Adrenal gland (tissue), 5 donors: ENCODE results near the gene MTMR12.

Experiments used
- POLR2A ChIP-seq, 2 donors: fragments of 450-650 bp; IDR thresholded peaks; one replicate each; pipeline ENCODE4 v1.6.1; 2017; ENCODE audit warnings: antibody characterized with exemption in 2 of 2, mild to moderate bottlenecking in 2 of 2, moderate library complexity in 1 of 2
- TF ChIP-seq, protein P1 (sequence below), 6 experiments: fragments of 450-650 bp in 4 of 6; fragments of 200-600 bp in 2 of 6; sonication (generic) in 1 of 6; IDR thresholded peaks; 1 replicate in 5 of 6; 2 replicates in 1 of 6; pipeline versions ENCODE4 v1.5.1 to v1.8.0; 2016 to 2021; ENCODE audit warnings: antibody characterized with exemption in 6 of 6, mild to moderate bottlenecking in 2 of 6, moderate library complexity in 1 of 6
- donor health status: DM: no; HTN: no; CAD: no.

DNA sequence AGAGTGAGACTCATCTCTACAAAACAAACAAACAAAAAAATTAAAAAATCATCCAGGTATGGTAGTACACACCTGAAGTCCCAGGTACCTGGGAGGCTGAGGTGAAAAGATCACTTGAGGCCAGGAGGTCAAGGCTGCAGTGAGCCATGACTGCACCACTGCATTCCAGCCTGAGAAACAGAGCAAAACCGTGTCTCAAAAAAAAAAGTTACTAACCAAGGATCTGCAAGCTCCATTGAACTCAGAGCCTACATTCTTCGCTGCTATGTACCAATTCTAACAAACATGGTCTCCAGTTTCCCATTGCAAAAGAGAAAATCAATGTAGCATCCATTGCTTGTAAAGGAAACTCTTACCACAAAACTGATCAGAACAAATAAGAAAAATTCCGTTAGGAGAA, 33.5 kb downstream of the MTMR12 start:
- TF ChIP-seq, protein P1, sequence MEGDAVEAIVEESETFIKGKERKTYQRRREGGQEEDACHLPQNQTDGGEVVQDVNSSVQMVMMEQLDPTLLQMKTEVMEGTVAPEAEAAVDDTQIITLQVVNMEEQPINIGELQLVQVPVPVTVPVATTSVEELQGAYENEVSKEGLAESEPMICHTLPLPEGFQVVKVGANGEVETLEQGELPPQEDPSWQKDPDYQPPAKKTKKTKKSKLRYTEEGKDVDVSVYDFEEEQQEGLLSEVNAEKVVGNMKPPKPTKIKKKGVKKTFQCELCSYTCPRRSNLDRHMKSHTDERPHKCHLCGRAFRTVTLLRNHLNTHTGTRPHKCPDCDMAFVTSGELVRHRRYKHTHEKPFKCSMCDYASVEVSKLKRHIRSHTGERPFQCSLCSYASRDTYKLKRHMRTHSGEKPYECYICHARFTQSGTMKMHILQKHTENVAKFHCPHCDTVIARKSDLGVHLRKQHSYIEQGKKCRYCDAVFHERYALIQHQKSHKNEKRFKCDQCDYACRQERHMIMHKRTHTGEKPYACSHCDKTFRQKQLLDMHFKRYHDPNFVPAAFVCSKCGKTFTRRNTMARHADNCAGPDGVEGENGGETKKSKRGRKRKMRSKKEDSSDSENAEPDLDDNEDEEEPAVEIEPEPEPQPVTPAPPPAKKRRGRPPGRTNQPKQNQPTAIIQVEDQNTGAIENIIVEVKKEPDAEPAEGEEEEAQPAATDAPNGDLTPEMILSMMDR (IDR thresholded peaks at IDR 0.05) = no peak
- TF ChIP-seq POLR2A (IDR thresholded peaks at IDR 0.05) = no peak
